ENCODE results near the gene SEC14L2. TPM values are rescaled to one million over a fixed set of nuclear protein-coding genes. Genes with fewer than 3 reads are reported as not detected.

Gene SEC14L2
- total and polyA plus RNA-seq, 2 of the 4 experiments (the other 2 are of a cell fraction): 38.7 to 54.8 TPM

GRCh38 chr22:30413001-30413400 is 16.2 kb downstream of the SEC14L2 start:
- no peak overlapping the region for H2BK120ac ChIP-seq (ENCODE audit: low read depth, low read length)
- H2BK5ac ChIP-seq (ENCODE audit: low read depth, low read length, poor library complexity, severe bottlenecking): no peak overlapping the region
- dilution Hi-C loops (cut with HindIII; ENCODE audit: low sequenced_read_pairs, unreplicated experiment): no loop called here
- no peak overlapping the region for H3K14ac ChIP-seq (replicated peaks; ENCODE audit: low read depth, low read length)
- no peak overlapping the region for H3K23ac ChIP-seq (ENCODE audit: low read depth, low read length)
- no peak overlapping the region for H2AK5ac ChIP-seq (ENCODE audit: low read depth, low read length)
- no peak overlapping the region for H3K4ac ChIP-seq (ENCODE audit: low read depth, low read length)
- ChIA-PET CTCF (interaction anchor here (0.9 kb wide), 1 partner anchor 9 kb away, joined by 9 read pairs; no protein-coding TSS in a partner anchor), POLR2A (ENCODE audit: unreplicated experiment) (interaction anchor here (0.6 kb wide), 1 partner anchor 38 kb away, joined by 3 read pairs; no protein-coding TSS in a partner anchor)
- H3K9ac ChIP-seq (ENCODE audit: low read depth, low read length): no peak overlapping the region
- no peak overlapping the region for H3K18ac ChIP-seq (ENCODE audit: low read depth, low read length)
- no peak overlapping the region for H2BK15ac ChIP-seq (ENCODE audit: low read depth, low read length)
- no peak overlapping the region for H4K5ac ChIP-seq (ENCODE audit: low read depth, low read length)
- H3K56ac ChIP-seq (ENCODE audit: extremely low read depth, insufficient read depth, low read length): no peak overlapping the region
- intact Hi-C loops (cut with micrococcal nuclease): no loop called here
- in situ Hi-C loops (cut with MboI; ENCODE audit: low sequenced_read_pairs): no loop called here
- no peak overlapping the region for H2BK20ac ChIP-seq (ENCODE audit: low read depth, low read length)
- H3K79me1 ChIP-seq (ENCODE audit: low read depth in 1 of 2, low read length in 2 of 2): peaks cover 18 to 38% of the 10 kb centered on the region in 2 experiments
- H3K4me1 ChIP-seq (ENCODE audit: control insufficient read depth, insufficient read depth, low read length): peaks cover 8% of the 10 kb centered on the region
- H4K8ac ChIP-seq (ENCODE audit: low read depth in 2 of 2, low read length in 2 of 2): no peak overlapping the region
- BruUV-seq (replicated peaks): no TSS peak
- DNase-seq: no peak
- H2AFZ ChIP-seq (replicated peaks; ENCODE audit: low read length, poor library complexity): no peak overlapping the region
- no peak overlapping the region for H3K4me3 ChIP-seq (ENCODE audit: insufficient read depth, low read depth, low read length)
- peaks cover 58% of the 10 kb centered on the region for H3K36me3 ChIP-seq (ENCODE audit: control insufficient read depth, insufficient read depth, low read length)
- ATAC-seq (ENCODE audit: low read depth): no peak
- no peak for TF ChIP-seq MXI1 (IDR thresholded peaks at IDR 0.05; ENCODE audit: borderline replicate concordance, low read depth, low read length)
- TF ChIP-seq RCOR1 (IDR thresholded peaks at IDR 0.05; ENCODE audit: insufficient replicate concordance, low read length): no peak
- TF ChIP-seq BHLHE40 (IDR thresholded peaks at IDR 0.05; ENCODE audit: low read depth, low read length): no peak
- TF ChIP-seq RAD21 (IDR thresholded peaks at IDR 0.05; ENCODE audit: low read length): no peak
- no peak for TF ChIP-seq ELK1 (IDR thresholded peaks at IDR 0.05; ENCODE audit: borderline replicate concordance, low read depth, low read length)
- no peak for TF ChIP-seq NFE2L2 (IDR thresholded peaks at IDR 0.05; ENCODE audit: low read depth, low read length)
- no peak for TF ChIP-seq FOS (IDR thresholded peaks at IDR 0.05; ENCODE audit: low read depth, low read length)
- TF ChIP-seq CTCF (conservative IDR thresholded peaks at IDR 0.05; ENCODE audit: low read depth, low read length): no peak
- H4K20me1 ChIP-seq (ENCODE audit: insufficient read depth, low read length): no peaks in the 10 kb centered on the region; the same call in 1 of the 2 replicates
- H2AK9ac ChIP-seq (replicated peaks; ENCODE audit: low read depth, low read length, poor library complexity): no peak overlapping the region
- H3K4me2 ChIP-seq (ENCODE audit: low read depth, low read length): no peak overlapping the region
- 79% methylated on average over 4 of the region's 4 CpGs; no CpG with 5 or more reads in 1 of the 2 experiments for WGBS, 2 experiments (ENCODE audit: extremely low coverage in 2 of 2, insufficient read length in 1 of 2)
- H4K91ac ChIP-seq (ENCODE audit: insufficient read depth, low read depth, low read length): no peak overlapping the region
- H3K27me3 ChIP-seq (ENCODE audit: control insufficient read depth, insufficient read depth, low read length): no peaks in the 10 kb centered on the region
- H3K9me3 ChIP-seq (ENCODE audit: control insufficient read depth, insufficient read depth, low read length): no peaks in the 10 kb centered on the region
- no peak overlapping the region for H3K27ac ChIP-seq (ENCODE audit: insufficient read depth, low read length)
- peaks cover 11% of the 10 kb centered on the region for H3K9me1 ChIP-seq (ENCODE audit: insufficient read depth, low read length)
